ENCODE results near the gene STK11IP.

Gene STK11IP

DNA sequence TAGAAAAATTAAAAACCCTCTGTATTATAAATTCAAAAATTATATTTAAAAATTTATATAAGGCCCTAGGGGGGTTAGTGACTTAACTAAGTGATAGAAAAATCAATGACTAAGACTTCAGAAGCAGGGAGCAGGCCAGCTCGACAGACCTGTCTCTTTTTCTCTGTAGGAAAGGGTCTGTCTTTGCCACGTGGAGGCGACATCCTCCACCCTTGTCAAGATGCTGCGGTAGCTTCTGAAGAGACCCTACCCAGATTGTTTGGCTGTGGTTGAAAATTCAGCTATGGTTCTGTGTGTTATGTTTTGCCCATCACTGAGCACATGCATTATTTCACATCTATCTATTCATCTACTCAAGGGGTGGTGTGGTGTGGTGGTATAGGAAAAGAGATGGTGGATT, 21.6 kb downstream of the STK11IP start:
- DNase-seq (ENCODE audit: low read depth): no peak

DNA sequence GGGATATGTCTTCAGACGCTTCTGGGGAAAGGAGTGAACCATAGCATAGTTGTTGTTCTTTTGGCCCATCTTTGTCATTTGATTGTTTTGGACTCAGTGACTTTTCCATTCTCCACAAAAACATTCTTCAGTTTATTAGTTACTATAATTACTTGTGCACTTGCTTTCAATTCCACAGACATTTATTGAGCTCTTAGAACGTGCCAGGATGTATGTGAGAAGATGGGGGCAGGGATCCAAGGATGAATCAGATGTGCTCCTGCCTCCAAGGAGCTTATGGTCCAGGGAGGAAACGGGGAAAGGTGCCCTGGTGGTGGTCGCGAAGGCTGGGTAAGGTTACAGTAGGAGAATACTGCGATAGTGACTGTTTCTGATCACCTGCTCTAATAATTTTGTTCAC, 22.9 kb downstream of the STK11IP start:
- no peak for DNase-seq (ENCODE audit: low read depth)

DNA sequence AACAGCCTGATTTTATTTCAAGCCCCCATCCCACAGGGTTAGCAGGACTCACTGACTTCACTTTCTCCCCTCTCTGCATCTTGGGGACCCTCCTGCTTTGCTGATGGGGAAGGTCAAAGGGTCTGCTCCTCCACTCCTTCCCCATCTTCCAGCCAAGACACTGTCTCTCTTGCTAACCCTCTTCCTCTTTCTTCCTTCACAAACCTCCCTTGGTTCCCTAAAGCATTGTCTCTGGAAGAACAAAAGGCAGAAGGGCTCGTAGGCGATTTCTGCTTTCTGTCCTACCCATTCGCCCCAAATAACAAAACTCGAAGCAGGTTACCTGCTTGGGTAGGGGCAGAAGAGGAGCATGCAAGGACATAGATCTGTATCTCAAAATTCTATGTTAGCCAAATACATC, 24.3 kb downstream of the STK11IP start:
- DNase-seq (ENCODE audit: low read depth): no peak

DNA sequence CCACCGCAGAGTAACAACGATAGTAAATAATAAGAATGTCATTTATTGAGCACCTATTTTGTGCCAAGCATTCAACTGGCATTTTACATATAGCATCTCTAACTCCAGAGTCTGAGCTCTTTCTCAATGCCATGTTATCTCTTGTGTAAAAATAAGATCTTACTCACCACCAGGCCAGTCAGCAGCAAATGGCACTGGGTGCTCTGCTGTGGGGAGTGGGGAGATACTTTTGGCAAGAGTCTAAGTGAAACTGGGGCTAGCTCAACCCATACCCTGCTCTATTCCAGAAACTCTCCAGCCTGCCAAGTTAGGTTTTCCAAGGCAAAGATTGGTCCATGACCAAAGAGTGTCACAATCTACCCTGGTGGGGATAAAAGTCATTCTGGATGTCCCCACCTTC, 24.8 kb downstream of the STK11IP start:
- DNase-seq (ENCODE audit: low read depth): no peak

DNA sequence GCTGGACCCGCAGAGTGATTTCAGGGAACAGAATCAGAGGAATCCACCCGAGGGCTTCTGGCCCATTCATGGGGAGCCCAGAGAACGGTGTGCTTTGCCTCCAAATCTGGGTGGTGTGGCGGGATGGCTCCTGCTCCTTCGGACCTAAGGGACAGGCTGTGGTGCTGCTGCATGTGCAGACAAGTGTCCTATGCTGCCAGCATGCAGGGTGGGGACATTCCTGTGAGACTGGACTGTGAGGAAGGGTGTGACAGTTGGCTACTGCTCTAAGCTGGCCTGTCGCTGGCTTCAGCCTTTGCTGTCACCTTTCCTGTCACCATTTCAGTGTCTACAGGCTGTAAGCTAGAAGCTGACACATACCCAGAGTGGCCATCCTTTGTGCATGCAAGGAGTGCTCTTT, 26.9 kb downstream of the STK11IP start:
- no peak for DNase-seq (ENCODE audit: low read depth)

DNA sequence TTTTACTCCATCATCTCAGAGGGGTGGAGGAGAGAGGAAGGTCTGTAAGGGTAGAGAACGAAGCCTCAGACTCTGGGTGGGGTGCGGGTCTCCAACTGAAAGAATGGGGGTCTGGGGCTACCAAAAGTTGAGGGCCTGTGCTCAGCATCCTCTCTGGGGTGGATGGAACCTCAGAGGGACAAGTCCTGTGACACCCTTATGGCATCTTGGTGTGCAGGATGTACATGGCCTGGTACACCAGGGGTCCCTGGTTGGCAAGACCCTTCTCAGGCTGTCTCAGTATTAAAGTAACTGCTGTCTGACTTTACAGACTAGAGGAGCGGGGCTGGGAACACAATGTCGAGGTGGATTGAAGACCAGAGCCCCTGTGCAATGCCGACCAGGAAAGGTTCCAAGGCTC, 27.5 kb downstream of the STK11IP start:
- no peak for DNase-seq (ENCODE audit: low read depth)

DNA sequence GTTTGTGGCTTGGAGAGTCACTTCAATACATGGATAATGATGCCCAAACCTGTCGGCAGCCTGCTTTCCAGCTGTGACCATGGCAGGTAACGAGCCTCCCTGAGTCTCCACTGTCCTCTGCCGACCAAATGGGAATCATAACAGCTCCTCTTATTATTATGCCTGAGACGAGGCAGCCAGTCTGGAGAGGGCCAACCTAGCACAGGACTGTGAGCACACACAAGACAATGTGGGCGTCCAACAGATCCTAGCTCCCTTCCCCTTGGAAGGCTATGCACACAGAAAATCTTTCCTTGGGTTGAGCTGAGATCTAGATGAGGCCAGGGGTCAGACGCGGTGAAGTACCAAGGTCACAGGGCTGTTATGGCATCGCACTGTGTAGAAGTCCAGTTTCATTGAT, 28.9 kb downstream of the STK11IP start:
- DNase-seq (ENCODE audit: low read depth): no peak

DNA sequence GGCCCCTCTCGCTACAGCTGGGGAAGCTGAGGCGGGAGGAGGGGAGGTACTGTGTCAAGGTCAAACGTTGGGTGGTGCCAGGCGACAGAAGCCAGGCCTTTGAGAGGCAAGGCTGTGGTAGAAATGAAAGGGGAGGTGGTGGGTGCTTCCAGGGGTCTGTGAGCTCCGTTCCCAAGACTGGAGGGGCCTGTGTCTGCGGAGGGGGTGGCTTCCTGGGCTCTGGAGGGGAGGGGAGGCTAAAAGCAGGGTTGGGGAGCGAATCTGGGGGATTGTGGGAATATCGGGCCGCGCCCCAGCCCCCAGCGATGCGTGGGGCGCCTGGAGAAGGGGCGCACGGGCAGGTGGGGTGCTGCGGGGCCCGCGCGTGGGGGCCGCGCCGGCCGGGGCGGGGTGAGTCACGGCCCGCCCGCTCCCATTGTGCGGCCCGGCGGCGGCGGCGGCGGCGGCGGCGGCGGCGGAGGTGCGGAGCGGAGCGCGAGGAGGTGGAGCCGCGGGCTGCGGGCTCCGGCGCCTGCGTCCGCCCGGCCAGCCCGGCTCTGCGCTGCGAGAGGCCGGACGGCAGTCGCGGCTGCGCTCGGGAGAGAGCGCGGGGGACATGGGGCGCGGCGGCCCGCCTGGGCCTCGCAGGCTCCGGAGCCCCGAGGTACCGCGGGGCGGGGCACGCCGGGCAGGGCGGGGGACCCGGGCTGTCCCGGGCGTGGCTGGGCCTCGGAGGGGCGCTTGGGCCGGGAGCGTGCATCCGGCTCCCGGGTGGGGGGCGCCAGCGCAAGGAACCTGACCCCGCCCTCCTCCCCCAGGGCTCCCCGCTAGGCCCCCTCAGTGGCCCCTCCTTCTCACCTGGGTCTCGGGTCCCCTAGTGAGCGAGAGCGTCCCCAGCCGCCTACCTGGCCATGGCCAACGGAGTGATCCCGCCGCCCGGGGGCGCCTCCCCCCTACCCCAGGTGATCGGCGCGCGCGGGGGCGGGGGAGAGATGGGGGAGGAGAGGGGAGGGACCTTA, 29.7 kb downstream of the STK11IP start, which contains the start of gene SLC4A3:
Gene SLC4A3, plus strand, starts transcription at position 528 of the 998 bp plus-strand sequence. Its CDS starts 363 bp downstream, at position 891.
- no peak for DNase-seq (ENCODE audit: low read depth)

DNA sequence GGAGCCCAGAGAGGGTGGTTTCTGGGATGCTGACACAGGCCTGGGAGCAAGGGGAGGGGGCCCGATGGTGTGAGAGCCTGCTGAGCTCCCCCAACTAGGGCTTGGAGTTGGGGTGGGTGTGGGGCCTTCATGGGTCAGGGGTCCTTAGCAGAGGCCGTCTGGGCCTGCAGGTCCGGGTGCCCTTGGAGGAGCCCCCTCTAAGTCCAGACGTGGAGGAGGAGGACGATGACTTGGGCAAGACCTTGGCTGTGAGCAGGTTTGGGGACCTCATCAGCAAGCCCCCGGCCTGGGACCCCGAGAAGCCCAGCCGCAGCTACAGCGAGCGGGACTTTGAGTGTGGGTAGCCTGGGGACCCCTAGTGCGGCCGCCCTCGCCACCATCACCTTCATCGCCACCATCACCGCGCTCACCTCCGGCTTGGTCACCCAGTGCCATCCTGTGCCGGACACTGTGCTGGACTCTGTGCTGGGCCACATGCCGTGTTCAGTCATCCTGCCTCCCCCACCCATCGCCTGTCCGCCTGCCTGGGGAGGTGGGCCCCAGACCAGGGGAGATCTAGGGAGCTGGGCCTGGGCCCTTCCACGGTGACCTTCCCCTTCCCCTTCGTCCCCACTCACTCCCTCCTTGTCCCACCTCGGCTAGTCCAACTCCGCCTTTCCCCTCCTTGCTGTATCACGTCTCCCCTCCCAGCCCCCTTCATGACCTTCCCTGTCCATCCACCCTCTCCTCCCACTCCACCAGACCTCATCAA, 30.8 kb downstream of the STK11IP start:
- DNase-seq (ENCODE audit: low read depth): no peak

DNA sequence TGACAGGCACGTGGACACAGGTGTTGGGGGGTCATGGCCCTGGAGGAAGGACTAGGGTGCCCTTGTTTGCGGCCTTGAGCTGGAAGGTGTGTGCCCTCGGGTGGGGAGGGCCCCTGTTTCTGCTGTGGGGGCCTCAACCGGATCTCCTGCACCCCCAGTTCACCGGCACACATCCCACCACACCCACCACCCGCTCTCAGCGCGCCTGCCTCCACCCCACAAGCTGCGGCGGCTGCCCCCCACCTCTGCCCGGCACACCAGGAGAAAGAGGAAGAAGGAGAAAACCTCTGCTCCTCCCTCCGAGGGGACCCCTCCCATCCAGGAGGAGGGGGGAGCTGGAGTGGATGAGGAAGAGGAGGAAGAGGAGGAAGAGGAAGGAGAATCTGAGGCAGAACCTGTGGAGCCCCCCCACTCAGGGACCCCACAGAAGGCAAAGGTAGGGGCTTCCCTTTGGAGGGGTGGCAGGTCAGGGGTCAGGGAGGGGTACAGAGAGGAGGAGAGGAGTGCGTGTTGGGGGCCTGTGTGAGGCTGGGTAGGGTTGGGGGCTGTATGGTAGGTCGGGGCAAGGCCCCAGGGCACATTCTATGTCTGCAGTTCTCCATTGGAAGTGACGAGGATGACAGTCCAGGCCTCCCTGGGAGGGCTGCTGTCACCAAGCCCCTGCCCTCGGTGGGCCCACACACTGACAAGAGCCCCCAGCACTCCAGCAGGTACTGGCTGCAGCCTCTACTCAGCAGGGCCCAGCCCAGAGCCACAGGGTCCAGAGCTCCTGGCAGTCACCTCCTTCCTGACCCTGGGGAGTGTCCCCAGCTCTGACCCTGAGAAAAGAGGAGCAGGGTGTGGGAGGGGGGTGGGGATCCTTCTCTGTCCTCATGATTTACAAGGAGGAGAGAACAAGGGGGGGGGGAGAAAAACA, 31.6 kb downstream of the STK11IP start:
- DNase-seq (ENCODE audit: low read depth): no peak

DNA sequence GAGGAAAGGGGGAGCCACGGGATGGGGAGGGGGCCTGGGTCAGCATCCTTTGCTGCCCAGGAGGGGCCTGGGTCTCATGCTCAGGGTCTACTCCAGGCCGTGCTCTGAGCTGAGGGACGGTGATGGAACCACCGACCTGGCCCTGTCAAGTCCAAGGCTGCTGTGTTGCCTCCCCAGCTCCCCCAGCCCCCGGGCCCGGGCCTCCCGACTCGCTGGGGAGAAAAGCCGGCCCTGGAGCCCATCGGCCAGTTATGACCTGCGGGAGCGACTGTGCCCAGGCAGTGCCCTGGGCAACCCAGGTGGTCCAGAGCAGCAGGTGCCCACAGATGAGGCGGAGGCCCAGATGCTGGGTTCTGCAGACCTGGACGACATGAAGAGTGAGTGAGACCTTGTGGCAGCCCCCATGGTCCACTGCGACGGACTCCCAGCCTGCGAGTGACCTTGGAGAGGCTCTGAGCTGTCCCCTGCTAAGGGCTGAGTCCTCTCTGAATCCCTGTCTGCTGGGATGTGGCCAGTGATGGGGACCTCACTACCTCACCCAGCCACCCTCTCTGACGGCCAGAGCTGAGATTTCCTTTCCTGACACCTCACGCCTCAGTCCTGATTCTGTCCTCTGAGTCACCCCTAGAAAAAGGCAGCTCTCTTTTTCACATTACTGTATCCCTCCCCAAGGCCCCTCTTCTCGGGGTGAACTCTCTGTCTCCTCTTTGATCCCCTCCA, 32.5 kb downstream of the STK11IP start:
- DNase-seq (ENCODE audit: low read depth): no peak

DNA sequence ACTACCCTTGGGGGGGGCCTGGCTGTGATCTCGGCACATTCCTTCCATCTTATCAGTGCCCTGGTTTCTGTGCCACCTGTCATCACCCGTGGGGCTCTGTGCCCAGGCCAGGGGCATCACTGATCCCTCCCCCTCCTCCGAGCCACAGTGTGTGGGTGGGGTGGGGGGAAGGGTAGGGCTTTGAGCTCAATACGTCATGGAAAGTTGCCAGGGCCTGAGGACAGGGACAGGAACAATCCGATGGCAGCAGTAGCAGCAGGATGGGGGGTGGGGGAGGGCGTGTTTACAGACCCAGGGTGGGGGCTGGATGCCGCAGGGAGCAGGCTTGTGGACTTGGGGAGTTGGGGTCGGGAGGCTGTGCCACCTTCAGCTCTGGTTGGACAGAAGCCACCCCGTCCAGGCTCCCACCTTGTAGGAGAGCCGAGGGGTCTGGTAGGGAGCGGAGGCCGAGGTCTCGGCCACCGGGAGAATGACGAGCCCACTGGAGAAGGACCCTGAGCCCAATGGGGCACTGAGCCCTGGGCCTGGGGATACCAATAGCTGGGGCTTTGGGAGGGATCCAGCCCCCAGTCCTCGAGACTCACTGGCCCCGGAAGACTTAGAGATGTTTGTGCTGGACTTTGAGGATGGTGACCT, 33.2 kb downstream of the STK11IP start:
- DNase-seq (ENCODE audit: low read depth): no peak

DNA sequence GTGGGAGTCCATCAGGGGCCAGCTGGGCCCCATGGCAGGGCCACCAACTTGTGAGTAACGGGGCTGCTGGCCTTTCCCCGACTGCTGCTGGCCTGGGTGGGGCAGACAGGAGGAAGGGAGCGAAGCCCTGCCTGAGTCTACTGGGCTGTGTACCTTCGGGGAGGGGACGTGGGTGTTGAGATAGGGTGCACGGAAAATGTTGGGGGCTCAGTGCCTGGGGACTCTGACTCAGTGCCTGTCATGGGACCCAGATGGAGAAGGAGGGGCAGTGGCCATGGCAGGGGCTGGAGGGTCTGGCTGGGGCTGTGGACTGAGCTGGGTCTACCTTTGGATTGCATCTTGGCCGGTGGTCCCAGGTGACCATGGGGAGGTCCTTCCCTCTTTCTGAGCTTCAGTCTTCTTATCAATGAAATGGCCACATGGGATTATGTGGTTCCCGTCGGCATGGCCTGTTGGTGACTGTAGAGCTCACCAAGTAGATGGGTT, 33.8 kb downstream of the STK11IP start:
- DNase-seq (ENCODE audit: low read depth): no peak

DNA sequence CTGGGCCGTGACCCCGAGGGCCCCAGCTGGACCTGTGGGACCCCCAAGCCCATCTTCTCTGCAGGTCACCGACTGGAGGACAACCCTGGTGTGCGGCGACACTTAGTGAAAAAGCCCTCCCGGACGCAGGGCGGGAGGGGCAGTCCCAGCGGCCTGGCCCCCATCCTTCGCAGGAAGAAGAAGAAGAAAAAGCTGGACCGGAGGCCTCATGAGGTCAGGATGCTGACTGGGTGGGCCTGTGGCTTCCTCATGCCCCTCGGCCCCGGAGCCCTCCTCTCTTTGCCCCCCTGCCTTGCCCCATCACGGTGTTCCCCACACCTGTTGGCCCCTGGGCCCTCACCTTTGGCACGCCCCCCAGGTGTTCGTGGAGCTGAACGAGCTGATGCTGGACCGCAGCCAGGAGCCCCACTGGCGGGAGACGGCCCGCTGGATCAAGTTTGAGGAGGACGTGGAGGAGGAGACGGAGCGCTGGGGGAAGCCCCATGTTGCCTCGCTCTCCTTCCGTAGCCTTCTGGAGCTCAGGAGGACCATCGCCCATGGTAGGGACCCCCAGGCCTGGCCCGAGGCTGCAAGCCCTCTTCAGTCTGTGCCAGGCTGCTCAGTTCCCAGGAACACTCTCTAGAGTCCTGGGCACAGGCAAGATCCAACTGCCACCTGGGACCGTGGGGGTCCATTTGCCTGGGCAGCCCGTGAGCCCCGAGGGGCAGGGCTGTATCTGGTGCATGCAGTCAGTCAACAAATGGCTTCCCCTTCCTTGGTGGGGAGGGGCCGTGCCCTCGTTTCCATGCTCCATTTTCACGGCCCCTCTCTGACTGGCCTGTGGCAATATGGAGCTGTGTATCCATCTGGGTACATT, 34.5 kb downstream of the STK11IP start:
- DNase-seq (ENCODE audit: low read depth): no peak

DNA sequence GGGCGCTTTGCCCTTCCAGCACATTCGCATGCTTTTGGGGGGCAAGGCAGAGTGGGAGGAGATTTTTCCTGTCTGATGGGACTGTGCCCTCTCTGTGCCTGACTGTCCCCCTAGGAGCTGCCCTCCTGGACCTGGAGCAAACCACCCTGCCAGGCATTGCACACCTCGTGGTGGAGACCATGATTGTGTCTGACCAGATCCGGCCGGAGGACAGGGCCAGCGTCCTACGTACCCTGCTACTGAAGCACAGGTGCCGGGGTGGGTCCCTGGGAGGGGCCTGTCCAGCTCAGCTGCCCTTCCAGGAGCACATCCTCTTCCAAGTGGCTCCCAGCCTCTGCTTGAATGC, 35.1 kb downstream of the STK11IP start:
- no peak for DNase-seq (ENCODE audit: low read depth)

DNA sequence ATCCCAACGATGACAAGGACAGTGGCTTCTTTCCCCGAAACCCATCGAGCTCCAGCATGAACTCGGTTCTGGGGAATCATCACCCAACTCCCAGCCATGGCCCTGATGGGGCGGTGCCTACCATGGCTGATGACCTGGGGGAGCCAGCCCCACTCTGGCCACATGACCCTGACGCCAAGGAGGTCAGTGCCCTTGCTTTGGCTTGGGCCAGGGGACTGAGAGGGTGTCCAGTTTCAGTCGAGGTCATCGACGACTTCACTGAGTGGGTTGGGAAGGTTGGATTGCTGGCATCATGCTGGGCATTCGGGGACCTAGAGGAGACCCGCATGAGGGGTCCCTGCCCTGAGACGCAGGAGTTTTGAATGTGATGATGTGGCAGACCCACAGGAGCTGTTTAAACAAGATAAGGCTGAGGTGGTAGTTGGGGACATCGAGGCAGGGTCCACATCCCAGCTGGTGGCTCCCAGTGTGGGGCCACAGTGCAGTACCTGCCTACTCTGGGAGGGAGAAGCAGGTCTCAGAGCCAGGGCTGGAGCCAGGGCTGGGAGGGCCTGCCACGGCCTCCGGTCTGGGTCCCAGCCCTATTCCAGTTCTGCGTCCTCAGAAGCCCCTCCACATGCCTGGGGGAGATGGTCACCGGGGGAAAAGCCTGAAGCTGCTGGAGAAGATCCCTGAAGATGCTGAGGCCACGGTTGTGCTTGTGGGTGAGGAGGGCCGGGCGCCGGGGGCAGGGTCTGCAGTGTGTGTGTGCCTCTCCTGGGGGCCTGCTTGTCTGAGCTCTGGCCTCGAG, 35.8 kb downstream of the STK11IP start:
- no peak for DNase-seq (ENCODE audit: low read depth)

DNA sequence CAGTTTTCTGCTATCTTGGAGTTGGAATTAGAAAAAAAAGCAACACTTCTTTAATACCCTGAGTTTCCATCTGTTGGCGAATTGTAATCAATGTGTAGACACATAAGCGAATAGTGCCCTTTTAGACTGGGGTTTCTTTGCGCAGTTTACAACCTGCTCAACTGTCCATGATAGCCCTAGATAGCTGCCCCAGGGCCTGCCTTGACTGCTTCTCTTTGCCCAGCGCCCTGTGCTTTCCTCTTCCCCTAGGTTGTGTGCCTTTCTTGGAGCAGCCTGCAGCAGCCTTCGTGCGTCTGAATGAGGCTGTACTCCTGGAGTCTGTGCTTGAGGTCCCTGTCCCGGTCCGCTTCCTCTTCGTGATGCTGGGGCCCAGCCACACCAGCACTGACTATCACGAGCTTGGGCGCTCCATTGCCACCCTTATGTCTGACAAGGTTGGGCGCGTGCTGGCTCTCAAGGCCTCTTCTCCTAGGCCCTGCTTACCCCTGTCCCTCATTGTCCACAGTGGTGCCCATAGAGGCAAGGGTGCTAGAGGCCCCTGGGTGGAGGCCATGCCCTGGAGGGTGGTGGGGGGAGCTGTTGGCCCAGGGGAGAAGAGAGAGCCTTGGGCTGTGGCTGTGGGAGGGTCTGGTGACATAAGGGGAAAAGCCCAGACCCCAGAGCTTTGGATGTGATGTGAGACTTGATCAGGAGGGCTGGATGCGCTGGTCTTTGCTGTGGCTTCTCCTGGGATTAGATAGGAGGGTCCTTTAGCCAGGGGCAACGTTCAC, 36.7 kb downstream of the STK11IP start:
- no peak for DNase-seq (ENCODE audit: low read depth)
